HCT116 (cell line): ENCODE data around the gene PTPRCAP. TPM values are rescaled to one million over a fixed set of nuclear protein-coding genes. Genes with fewer than 3 reads are reported as not detected.
A peak's percentile ranks its signal among the peaks of the same experiment; 100 is the strongest.

ENCODE experiments used
- ATAC-seq: fragments of 200-7000 bp; cut with Tn5 transposase; 2 replicates; pipeline ENCODE4 v1.9.1; 2020; ENCODE audit warnings: mild to moderate bottlenecking, moderate library complexity
- BruUV-seq: library from RNA; stranded (reverse); fragments of 400-500 nt; replicated peaks from 2 replicates; lab custom pipeline; 2021; lab: Mats Ljungman, UMichigan
- CTCF ChIA-PET: fragments of 300-600 bp; sonication (Branson Sonifier 250); formaldehyde crosslinking; loops from one replicate; lab custom pipeline; 2021; ENCODE audit warnings: antibody characterized with exemption; lab: Charles Lee
- POLR2A ChIA-PET: fragments of 300-600, 350-600 bp; sonication (Branson Sonifier 250); formaldehyde crosslinking; loops from one replicate; lab custom pipeline; 2021; ENCODE audit warnings: antibody characterized with exemption; lab: Charles Lee
- RAD21 ChIA-PET, 2 experiments: fragments of 300-600 bp; sonication (Branson Sonifier 250); formaldehyde crosslinking; loops; one replicate each; lab custom pipeline; 2023; ENCODE audit warnings: low total read pairs in 2 of 2; ENCODE audit not compliant: uncharacterized antibody in 2 of 2, unreplicated experiment in 2 of 2, low non-redundant PET in 1 of 2; lab: Charles Lee
- DNase-seq: peaks from one replicate; pipeline ENCODE4 v3.0.0-alpha.2; 2010; ENCODE audit warnings: low read depth, low spot score
- H2AFZ ChIP-seq: fragments of 200-600 bp; shearing (Covaris generic), sonication (generic); 2 replicates; pipeline ENCODE4 v1.6.1; 2017; ENCODE audit warnings: low read depth, mixed run types, mixed read lengths, antibody characterized with exemption, low read length; ENCODE audit not compliant: poor library complexity, severe bottlenecking
- H3K27ac ChIP-seq: 2 replicates; pipeline ENCODE4 v1.5.1; 2012; ENCODE audit warnings: low read depth, low read length
- H3K27me3 ChIP-seq: fragments of 200-600 bp; sonication (generic); 2 replicates; pipeline ENCODE4 v1.6.1; 2016; ENCODE audit warnings: mixed run types, low read length, mixed read lengths; ENCODE audit not compliant: insufficient read depth
- H3K36me3 ChIP-seq, 2 experiments: fragments of 200-500 bp in 1 of 2; fragments of 200-600 bp in 1 of 2; sonication (Bioruptor generic) in 1 of 2; sonication (generic) in 1 of 2; 2 replicates each; pipeline versions ENCODE4 v1.5.1 to v1.6.1; 2014 to 2016; ENCODE audit warnings: low read length in 2 of 2, inconsistent platforms in 1 of 2, mixed read lengths in 1 of 2, mixed run types in 1 of 2; ENCODE audit not compliant: insufficient read depth in 2 of 2, control insufficient read depth in 1 of 2
- H3K4me1 ChIP-seq, 2 experiments: fragments of 200-600 bp in 1 of 2; sonication (generic) in 1 of 2; 2 replicates each; pipeline versions ENCODE4 v1.5.1 to v1.6.1; 2012 to 2017; ENCODE audit warnings: low read length in 2 of 2, inconsistent platforms in 1 of 2, mild to moderate bottlenecking in 1 of 2, mixed read lengths in 1 of 2, mixed run types in 1 of 2, moderate library complexity in 1 of 2; ENCODE audit not compliant: insufficient read depth in 2 of 2, control insufficient read depth in 1 of 2
- H3K4me2 ChIP-seq: fragments of 200-600 bp; sonication (generic); 2 replicates; pipeline ENCODE4 v1.6.1; 2017; ENCODE audit warnings: mixed run types, low read length, mixed read lengths
- H3K4me3 ChIP-seq, 2 experiments: fragments of 200-600 bp in 1 of 2; sonication (generic) in 1 of 2; replicated peaks in 1 of 2; 2 replicates each; pipeline ENCODE4 v1.5.1; 2011 to 2016; ENCODE audit warnings: low read length in 2 of 2, control low read depth in 1 of 2, low read depth in 1 of 2, mild to moderate bottlenecking in 1 of 2, mixed read lengths in 1 of 2, mixed run types in 1 of 2
- H3K79me2 ChIP-seq: fragments of 200-600 bp; sonication (generic); 2 replicates; pipeline ENCODE4 v1.6.1; 2017; ENCODE audit warnings: mild to moderate bottlenecking, mixed run types, low read length, moderate library complexity, mixed read lengths; ENCODE audit not compliant: insufficient read depth
- H3K9ac ChIP-seq: fragments of 200-600 bp; sonication (generic); 2 replicates; pipeline ENCODE4 v1.6.1; 2016; ENCODE audit warnings: low read length, mixed read lengths
- H3K9me2 ChIP-seq: fragments of 200-600 bp; sonication (generic), shearing (Covaris generic); 2 replicates; pipeline ENCODE4 v1.6.1; 2017; ENCODE audit warnings: mixed run types, mild to moderate bottlenecking, moderate library complexity; ENCODE audit not compliant: insufficient read depth
- H3K9me3 ChIP-seq, 2 experiments: fragments of 200-500 bp in 1 of 2; fragments of 200-600 bp in 1 of 2; sonication (Bioruptor generic) in 1 of 2; sonication (generic) in 1 of 2; 2 replicates each; pipeline ENCODE4 v1.6.1; 2014 to 2017; ENCODE audit warnings: low read length in 2 of 2, mixed read lengths in 2 of 2, inconsistent platforms in 1 of 2, low read depth in 1 of 2, mild to moderate bottlenecking in 1 of 2, mixed run types in 1 of 2, moderate library complexity in 1 of 2; ENCODE audit not compliant: control insufficient read depth in 1 of 2, insufficient read depth in 1 of 2
- H4K20me1 ChIP-seq: fragments of 200-600 bp; sonication (generic), shearing (Covaris generic); 2 replicates; pipeline ENCODE4 v1.6.1; 2017; ENCODE audit warnings: mixed run types, mild to moderate bottlenecking, moderate library complexity; ENCODE audit not compliant: insufficient read depth
- ATF3 ChIP-seq: IDR thresholded peaks from 2 replicates; pipeline ENCODE4 v1.6.1; 2012
- EZH2 ChIP-seq: fragments of 200-600 bp; sonication (generic); IDR thresholded peaks from 2 replicates; pipeline ENCODE4 v1.6.1; 2017; ENCODE audit warnings: antibody characterized with exemption, mixed run types
- EZH2phosphoT487 ChIP-seq: fragments of 200-600 bp; IDR thresholded peaks from 2 replicates; pipeline ENCODE4 v1.6.1; 2018; ENCODE audit warnings: antibody characterized with exemption, borderline replicate concordance
- POLR2AphosphoS5 ChIP-seq: IDR thresholded peaks from 2 replicates; pipeline ENCODE4 v1.6.1; 2011; ENCODE audit warnings: mild to moderate bottlenecking, low read depth, low read length, moderate library complexity
- SIN3A ChIP-seq: IDR thresholded peaks from 2 replicates; pipeline ENCODE4 v1.6.1; 2012; ENCODE audit warnings: low read depth
- SP1 ChIP-seq: IDR thresholded peaks from 2 replicates; pipeline ENCODE4 v1.6.1; 2012; ENCODE audit warnings: low read depth
- SRF ChIP-seq: IDR thresholded peaks from 2 replicates; pipeline ENCODE4 v1.6.1; 2012; ENCODE audit warnings: low read depth
- TCF7L2 ChIP-seq: IDR thresholded peaks from 2 replicates; pipeline ENCODE4 v1.7.0; 2011; ENCODE audit warnings: borderline replicate concordance, inconsistent platforms; ENCODE audit not compliant: insufficient read depth, insufficient read length; ENCODE audit errors: extremely low read depth
- YY1 ChIP-seq: IDR thresholded peaks from 2 replicates; pipeline ENCODE4 v1.6.1; 2011; ENCODE audit warnings: low read length, low read depth, moderate library complexity, mild to moderate bottlenecking; ENCODE audit not compliant: insufficient replicate concordance; ENCODE audit errors: extremely low read depth
- ZFX ChIP-seq: fragments of 450-650 bp; IDR thresholded peaks from 2 replicates; pipeline ENCODE4 v1.6.1; 2017
- intact Hi-C: fragments of 100-400 bp; cut with micrococcal nuclease; formaldehyde crosslinking; loops from 2 replicates; pipeline ENCODE4 v1.10.0; 2022
- total RNA-seq: library from RNA; stranded (reverse); gene quantifications from one replicate; pipeline ENCODE4 v1.2.1, GENCODE V29; 2021; ENCODE audit not compliant: unreplicated experiment

Gene PTPRCAP
- total RNA-seq, 1 experiment from 2014 or later: 1.4 TPM

- no peaks in the 10 kb centered on the region for H3K27me3 ChIP-seq
- CTCF ChIA-PET: interaction anchor here (1.0 to 1.7 kb wide), 3 partner anchors 20 to 84 kb away, joined by 3 to 6 read pairs (median 3); partner anchors contain the start of genes PITPNM1 and PPP1CA
- H3K4me3 ChIP-seq: peak overlapping the region; percentile 38 to 63
- intact Hi-C loops: no loop called here
- peak; percentile 61 for TF ChIP-seq TCF7L2
- no peak for TF ChIP-seq ATF3
- no peaks in the 10 kb centered on the region for H4K20me1 ChIP-seq
- H3K4me2 ChIP-seq: peak overlapping the region; percentile 72
- H3K4me1 ChIP-seq: peaks cover 11 to 33% of the 10 kb centered on the region in 2 experiments; a peak in 3 of 4 replicates
- peak overlapping the region; percentile 24; the same call in 1 of the 2 replicates for H3K27ac ChIP-seq
- DNase-seq: no peak
- no peaks in the 10 kb centered on the region for H3K9me2 ChIP-seq
- peak overlapping the region; percentile 38 for H3K9ac ChIP-seq
- H3K79me2 ChIP-seq: no peaks in the 10 kb centered on the region
- H3K36me3 ChIP-seq: no peaks in the 10 kb centered on the region
- POLR2A ChIA-PET: interaction anchor here (1.4 kb wide), 1 partner anchor 20 kb away, joined by 4 read pairs; the partner anchor contains the start of gene PPP1CA
- BruUV-seq: TSS peak; percentile 85
- H2AFZ ChIP-seq: no peak overlapping the region
- peak; percentile 63 for ATAC-seq
- RAD21 ChIA-PET: no interaction called here
- H3K9me3 ChIP-seq: no peaks in the 10 kb centered on the region
These were observed 16.0 kb downstream of the PTPRCAP start for GRCh38 chr11:67421430-67422031.

- ChIA-PET RAD21 (interaction anchor here in 1 of 2 experiments (1.3 kb wide), 1 partner anchor 19 kb away, joined by 4 read pairs; the partner anchor contains the start of gene PPP1CA), CTCF (interaction anchor here (0.5 to 1.7 kb wide), 5 partner anchors 19 to 754 kb away, joined by 3 to 6 read pairs (median 3); partner anchors contain the start of genes PITPNM1 and PPP1CA), POLR2A (interaction anchor here (0.5 to 1.4 kb wide), 2 partner anchors 19 to 73 kb away, joined by 3 to 4 read pairs; partner anchors contain the start of gene PPP1CA)
- Histone ChIP-seq H3K4me3 (peak overlapping the region; percentile 40 to 63), H3K27ac (peak overlapping the region; percentile 83), H3K79me2 (no peaks in the 10 kb centered on the region), H3K27me3 (no peaks in the 10 kb centered on the region), H3K9me2 (no peaks in the 10 kb centered on the region), H3K4me2 (peak overlapping the region; percentile 72), H3K4me1 (peaks cover 17 to 40% of the 10 kb centered on the region in 2 experiments; a peak in 3 of 4 replicates), H2AFZ (no peak overlapping the region), H3K36me3 (no peaks in the 10 kb centered on the region), H3K9ac (peak overlapping the region; percentile 79), H3K9me3 (no peaks in the 10 kb centered on the region), H4K20me1 (no peaks in the 10 kb centered on the region)
- ATAC-seq (peak; percentile 95), DNase-seq (peak; percentile 81)
- intact Hi-C loops: no loop called here
- TF ChIP-seq YY1: no peak
- TF ChIP-seq SRF: no peak
- peak; percentile 69 for TF ChIP-seq POLR2AphosphoS5
- no peak for TF ChIP-seq EZH2phosphoT487
- no peak for TF ChIP-seq SIN3A
- TF ChIP-seq TCF7L2: peak; percentile 35
- TF ChIP-seq ATF3: no peak
- peak; percentile 89 for TF ChIP-seq ZFX
- no peak for TF ChIP-seq EZH2
- no peak; the same call in 1 of the 2 replicates for TF ChIP-seq SP1
- no TSS peak for BruUV-seq
These were observed 16.6 kb downstream of the PTPRCAP start for GRCh38 chr11:67420646-67421429.
